Right lung (tissue), 10 donors: ENCODE data around the gene LIN7B. TPM values are rescaled to one million over a fixed set of nuclear protein-coding genes. Genes with fewer than 3 reads are reported as not detected.

Experiments used
- DNase-seq, 2 donors: peaks; one replicate each; pipeline ENCODE4 v3.0.0-alpha.2; 2013
- long read RNA-seq, 8 donors: transcript quantifications; one replicate each; lab custom pipeline, GENCODE V29; 2026
- polyA plus RNA-seq, 5 donors: library from polyadenylated mRNA; unstranded; fragments of 120-200 nt; gene quantifications; one replicate each; pipeline versions ENCODE4 v1.2.1 to v1.2.3, GENCODE V29; 2013; ENCODE audit warnings: inconsistent platforms in 1 of 5, low replicate concordance in 1 of 5; ENCODE audit not compliant: insufficient read length in 5 of 5, insufficient read depth in 1 of 5

LIN7B gene
- polyA plus RNA-seq: 10 to 100 TPM in 2 of 5 donors, 1 to 10 TPM in 3; 6.4 to 14.5 (median 8.3) TPM
- long read RNA-seq, donor 1, partial matches to known transcripts: 0 of 3 reads
- long read RNA-seq, donor 1, other reads (novel, unspliced or antisense): 0 of 3 reads
- long read RNA-seq, donor 2, partial matches to known transcripts: 6 of 8 reads
- long read RNA-seq, donor 2, other reads (novel, unspliced or antisense): 0 of 8 reads
- long read RNA-seq, donor 3, partial matches to known transcripts: 0 of 1 reads
- long read RNA-seq, donor 3, other reads (novel, unspliced or antisense): 0 of 1 reads
- long read RNA-seq, donor 4, partial matches to known transcripts: 0 of 2 reads
- long read RNA-seq, donor 4, other reads (novel, unspliced or antisense): 0 of 2 reads
- long read RNA-seq, donor 5, partial matches to known transcripts: 0 of 3 reads
- long read RNA-seq, donor 5, other reads (novel, unspliced or antisense): 0 of 3 reads
- long read RNA-seq, donor 6, partial matches to known transcripts: 0 of 5 reads
- long read RNA-seq, donor 6, other reads (novel, unspliced or antisense): 0 of 5 reads
- long read RNA-seq, donor 7, partial matches to known transcripts: 0 of 3 reads
- long read RNA-seq, donor 7, other reads (novel, unspliced or antisense): 0 of 3 reads
- long read RNA-seq, donor 8, partial matches to known transcripts: 0 of 1 reads
- long read RNA-seq, donor 8, other reads (novel, unspliced or antisense): 0 of 1 reads

DNA sequence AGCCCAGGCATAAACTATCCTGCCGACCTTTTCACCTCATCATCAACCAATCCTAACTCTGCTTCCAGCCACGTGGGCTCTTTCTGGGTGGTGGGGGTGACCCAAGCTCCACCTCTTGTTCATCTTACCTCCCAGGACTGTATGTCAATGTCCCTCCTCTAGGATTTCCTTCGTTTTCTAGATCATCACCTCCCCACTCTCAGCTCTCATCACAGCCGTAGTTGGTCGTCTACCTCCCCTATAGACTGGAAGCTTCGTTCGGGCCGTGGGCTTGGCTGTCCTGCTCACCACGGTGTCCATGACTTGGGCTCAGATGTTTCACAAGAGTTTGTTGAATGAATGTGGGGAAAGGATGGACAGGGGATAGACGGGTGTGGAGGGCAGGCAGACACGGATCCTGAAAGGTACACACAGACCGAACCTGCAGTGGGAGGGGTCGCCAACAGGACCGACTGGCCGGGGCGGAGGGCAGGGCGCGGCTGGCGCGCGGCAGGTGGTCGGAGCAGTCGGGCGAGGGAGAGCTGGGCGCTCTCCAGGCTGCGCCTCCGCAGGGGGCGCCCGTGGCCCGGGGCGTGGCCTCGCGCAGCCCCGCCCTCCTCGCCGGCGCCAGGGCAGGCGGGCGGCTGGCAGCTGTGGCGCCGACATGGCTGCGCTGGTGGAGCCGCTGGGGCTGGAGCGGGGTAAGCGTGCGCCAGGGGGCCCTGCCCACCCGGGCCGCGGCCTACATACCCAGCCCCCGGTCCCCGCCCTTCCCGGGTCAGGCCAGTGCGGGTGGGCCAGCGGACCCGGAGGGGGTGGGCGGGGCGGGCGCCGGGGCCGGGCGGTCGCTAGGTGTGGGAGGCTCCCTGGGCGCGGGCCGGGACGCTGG lies at the start of gene LIN7B:
Gene LIN7B (plus strand): TSS at position 609 of the 868 bp plus-strand sequence. CDS start 35 bp downstream, at position 644.
- peak; percentile 57 to 71 for DNase-seq

- peak in 1 of 2 donors; percentile 17 for DNase-seq
These were observed 49.2 kb upstream of the LIN7B start, which contains the start of gene NTF4 for GRCh38 chr19:49064768-49065611. NTF4 (minus strand) TSS chr19:49064818; CDS start chr19:49061997, 2,821 bp downstream.

DNA sequence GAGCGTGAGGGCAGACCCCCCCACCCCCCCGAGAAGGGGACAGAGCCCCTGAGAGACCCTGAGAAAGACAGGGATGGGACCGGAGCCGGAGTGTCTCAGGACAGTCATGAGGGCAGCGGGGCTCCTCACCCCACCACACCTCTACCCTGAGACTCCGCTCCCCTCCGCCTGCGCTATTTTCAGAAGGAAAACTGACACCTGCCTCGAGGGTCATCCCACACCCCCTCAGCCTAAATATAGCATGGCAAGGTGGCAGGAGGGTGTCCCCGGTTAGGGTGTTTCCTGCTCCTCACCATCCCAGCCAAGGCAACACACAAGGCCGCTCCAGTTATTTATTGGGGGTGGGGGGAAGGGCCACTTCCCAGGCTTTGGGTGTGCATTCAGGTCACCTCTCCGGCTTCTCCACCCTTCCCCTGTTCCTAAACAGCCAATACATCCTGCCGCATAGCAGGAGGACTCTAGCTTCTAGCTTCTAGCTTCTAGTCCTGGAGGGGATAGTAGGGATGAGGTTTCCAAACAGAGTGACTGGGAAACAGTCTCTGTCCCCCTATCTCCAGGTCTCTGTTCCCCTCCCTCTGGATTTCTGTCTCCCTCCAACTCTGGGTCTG lies 48.2 kb upstream of the LIN7B start:
- DNase-seq: no peak

GRCh38 chr19:49067554-49067953 lies 46.6 kb upstream of the LIN7B start:
- DNase-seq: no peak

DNA sequence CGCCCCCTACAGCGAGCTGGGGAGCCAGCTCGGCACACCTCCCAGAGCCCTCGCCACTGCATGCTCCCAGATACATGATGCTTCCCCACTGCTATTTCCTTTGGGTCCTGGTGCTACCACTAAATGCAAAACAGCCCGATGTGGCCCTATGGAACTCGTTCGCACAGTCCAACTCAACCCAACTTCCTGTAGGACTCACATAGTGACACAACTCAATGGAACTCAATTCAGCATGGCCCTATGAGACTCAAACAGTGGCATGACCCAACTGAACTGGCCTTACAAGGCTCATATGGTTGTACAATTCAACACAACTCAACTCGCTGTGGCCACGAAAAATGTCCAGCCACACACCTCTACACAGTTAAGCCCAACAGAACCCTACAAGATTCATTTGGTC lies 45.1 kb upstream of the LIN7B start:
- no peak for DNase-seq

DNA sequence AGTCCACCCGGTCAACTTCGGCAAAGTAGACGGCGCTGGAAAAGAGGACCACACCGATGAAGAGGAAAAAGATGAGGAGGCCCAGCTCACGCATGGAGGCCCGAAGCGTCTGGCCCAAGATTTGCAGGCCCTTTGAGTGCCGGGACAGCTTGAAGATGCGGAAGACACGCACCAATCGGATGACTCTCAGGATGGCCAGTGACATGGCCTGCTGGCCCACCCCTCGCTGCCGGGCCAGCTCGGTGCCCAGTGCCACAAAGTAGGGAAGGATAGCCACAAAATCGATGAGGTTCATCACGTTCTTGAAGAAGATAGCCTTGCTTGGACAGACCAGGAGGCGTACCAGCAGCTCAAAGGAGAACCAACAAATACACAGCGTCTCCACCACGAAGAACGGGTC lies 43.8 kb upstream of the LIN7B start:
- DNase-seq: no peak

DNA sequence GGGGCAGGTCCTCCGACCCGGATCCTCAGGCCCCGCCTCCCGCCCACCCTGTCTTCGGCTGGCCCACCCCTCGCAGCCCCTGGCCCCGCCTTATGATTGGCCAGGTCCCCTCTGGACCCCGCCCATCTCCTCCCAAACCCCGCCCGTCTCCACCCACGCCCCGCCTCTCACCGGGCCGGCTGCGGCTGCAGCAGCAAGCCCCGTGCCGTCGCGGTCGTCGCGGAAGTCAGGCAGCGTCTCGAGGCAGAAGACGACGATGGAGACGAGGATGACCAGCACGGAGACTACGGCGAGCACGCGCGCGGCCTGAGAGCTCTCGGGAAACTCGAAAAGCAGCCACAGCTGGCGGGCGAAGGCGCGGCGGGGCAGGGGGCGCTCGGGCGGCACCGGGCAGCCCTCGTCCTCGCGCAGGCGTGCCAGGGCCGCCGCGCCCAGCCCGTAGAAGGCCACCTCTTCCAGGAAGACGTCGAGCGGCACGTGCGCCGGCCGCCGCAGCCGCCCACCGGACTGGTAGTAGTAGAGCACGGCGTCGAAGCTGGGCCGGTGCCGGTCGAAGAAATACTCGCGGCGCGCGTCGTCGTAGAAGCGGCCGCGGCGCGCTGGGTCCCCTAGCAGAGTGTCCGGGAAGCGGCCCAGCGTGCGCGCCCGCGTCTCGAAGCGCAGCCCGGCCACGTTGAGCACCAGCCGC lies 42.2 kb upstream of the LIN7B start:
- no peak for DNase-seq

DNA sequence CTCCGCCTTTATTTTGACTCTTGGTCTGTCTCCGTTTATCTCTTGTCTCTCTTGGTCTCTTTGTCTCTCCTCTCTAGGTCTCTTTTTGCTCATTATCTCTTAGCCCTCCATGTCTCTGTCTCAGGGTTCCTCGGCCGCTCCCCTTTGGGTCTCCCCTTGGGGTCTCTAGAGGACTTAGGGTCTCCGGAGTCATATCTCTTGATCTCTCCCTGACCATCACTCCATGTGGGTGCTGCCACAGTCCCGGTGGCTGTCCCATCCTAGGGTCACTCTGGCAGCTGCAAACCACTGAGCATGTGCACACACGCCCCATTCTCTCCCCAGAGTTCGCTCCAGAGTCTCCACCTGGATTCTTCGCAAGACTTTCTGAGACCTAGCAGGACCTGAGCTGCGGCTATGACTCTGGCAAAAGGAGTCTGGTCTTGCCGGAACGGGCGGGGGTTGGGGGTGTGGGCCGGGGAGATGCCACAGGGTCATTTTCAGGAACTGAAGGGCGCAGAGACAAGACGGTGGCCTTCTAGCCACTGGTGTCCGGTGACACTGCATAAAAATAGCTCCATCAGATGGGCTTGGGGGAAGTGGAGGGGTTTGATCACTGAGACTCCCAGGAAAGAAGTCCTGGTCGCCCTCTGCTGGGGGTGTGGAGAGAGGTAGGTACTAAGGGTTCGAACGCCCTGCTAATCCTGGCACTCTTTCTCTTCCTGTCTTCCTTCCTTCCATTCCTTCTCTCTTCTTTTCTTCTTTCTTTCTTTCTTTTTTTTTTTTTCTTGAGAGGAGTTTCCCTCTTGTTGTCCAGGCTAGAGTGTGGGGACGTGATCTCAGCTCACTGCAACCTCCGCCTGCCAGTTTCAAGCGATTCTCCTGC lies 40.4 kb upstream of the LIN7B start:
- no peak for DNase-seq

DNA sequence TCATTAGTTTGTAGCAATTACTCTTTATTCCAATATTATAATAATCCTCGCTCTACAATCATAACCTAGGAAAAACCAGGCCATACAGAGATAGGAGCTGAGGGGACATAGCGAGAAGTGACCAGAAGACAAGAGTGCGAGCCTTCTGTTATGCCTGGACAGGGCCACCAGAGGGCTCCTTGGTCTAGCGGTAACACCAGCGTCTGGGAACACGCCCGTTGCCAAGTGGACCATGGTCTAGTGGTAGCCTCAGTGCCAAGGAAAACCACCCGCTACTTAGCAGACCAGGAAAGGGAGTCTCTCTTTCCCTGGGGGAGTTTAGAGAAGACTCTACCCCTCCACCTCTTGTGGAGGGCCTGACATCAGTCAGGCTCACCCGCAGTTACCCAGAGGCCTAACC lies 39.3 kb upstream of the LIN7B start:
- DNase-seq: peak in 1 of 2 donors; percentile 31

DNA sequence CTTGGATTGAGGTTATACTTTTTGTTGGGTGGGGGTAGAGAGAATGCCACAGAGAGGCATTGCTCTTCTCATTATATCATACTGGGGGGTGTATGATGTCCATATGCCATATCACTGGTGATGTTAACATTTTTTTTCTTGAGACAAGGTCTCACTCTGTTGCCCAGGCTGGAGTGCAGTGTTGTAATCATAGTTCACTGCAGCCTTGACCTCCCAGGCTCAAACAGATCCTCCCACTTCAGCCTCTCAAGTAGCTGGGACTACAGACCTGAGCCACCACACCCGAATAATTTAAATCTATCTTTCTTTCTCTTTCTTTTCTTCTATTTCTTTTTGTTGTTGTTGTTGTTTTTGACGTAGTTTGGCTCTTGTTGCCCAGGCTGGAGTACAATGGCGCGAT lies 33.8 kb upstream of the LIN7B start:
- DNase-seq: no peak

DNA sequence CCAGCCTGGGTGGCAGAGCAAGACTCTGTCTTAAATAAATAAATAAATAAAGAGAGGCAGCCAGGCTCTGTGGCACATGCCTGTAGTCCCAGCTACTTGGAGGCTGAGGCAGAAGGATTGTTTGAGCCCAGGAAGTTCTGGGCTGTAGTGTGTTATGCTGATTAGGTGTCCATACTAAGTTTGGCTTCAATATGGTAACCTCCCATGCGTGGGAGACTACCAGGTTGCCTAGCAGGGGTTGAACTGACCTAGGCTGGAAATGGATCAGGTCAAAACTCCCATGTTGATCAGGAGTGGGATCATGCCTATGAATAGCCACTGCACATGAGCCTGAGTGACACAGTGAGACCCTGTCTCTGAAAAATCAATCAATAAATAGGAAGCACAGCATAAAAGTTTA lies 32.9 kb upstream of the LIN7B start:
- no peak for DNase-seq

- DNase-seq: no peak
These were observed 29.8 kb upstream of the LIN7B start for GRCh38 chr19:49084206-49085019.

GRCh38 chr19:49085020-49085867 lies 28.9 kb upstream of the LIN7B start, which contains the start of gene SNRNP70:
SNRNP70 (plus strand) TSS chr19:49085451; CDS start chr19:49086415, 964 bp downstream.
- DNase-seq: peak; percentile 99 to 100

DNA sequence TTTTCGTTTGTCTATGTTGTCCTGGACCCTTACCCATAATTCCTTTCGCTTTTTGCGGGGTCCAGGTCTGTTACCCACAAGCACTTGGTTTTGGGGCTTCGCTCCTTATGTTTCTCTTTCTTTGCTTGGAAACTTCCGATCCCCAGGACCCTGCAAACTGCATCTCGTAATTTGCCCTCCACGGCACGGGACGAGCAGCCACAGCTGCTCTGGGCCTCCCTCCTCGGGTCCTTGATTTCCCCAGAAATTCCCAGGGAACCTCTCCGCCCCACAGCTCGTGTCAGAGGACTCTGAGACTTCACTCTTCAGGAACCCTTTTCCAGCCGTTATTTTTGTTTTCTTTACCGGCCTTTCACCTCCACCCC lies 28.3 kb upstream of the LIN7B start:
- DNase-seq: no peak

GRCh38 chr19:49086296-49086695 lies 27.9 kb upstream of the LIN7B start:
- DNase-seq: no peak

DNA sequence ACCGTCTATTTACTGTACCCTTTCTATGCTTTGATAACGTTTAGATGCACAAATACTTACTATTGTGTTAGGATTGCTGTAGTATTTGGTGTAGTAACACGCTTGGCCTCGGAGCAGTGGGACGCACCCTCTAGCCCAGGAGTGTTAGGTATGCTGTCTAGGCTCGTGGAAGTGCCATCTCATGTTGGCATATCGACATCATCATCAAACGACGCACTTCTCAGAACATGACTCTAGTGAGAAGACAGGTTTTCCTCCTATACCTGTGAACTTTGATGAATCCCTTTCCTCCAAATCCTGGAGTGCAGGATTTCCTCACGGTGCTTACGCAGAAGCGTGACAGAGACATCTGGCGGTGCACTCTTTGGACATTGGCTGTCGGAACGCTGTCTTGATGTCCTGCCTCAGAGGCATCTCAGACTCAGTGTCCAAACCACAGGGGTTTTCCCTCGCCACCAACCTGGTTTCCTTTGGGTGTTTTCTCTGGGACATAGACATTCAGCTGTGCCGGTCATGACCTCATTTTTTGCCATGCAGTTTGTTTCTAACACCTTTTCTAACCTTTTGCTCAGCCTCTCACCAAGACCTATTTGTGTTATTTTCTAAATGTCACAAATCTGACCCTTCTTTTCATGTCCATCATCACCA lies 22.7 kb upstream of the LIN7B start:
- DNase-seq: no peak
